C4-2B (cell line): ENCODE data around the gene SLC13A5.
A peak's percentile ranks its signal among the peaks of the same experiment; 100 is the strongest.
"Not testable (repeated sequence)": the region's sequence is repeated elsewhere in the genome, so short reads cannot be mapped to it uniquely, and the experiment has no call there.

Experiments
- H3K27ac ChIP-seq: fragments of 450-650 bp; 2 replicates; pipeline ENCODE4 v1.5.1; 2017
- ZFX ChIP-seq: fragments of 450-650 bp; IDR thresholded peaks from 2 replicates; pipeline ENCODE4 v1.6.1; 2017
- TF ChIP-seq, protein P1 (sequence below): fragments of 450-650 bp; conservative IDR thresholded peaks from 2 replicates; pipeline ENCODE4 v1.5.1; 2017; ENCODE audit warnings: mild to moderate bottlenecking

SLC13A5 gene

DNA sequence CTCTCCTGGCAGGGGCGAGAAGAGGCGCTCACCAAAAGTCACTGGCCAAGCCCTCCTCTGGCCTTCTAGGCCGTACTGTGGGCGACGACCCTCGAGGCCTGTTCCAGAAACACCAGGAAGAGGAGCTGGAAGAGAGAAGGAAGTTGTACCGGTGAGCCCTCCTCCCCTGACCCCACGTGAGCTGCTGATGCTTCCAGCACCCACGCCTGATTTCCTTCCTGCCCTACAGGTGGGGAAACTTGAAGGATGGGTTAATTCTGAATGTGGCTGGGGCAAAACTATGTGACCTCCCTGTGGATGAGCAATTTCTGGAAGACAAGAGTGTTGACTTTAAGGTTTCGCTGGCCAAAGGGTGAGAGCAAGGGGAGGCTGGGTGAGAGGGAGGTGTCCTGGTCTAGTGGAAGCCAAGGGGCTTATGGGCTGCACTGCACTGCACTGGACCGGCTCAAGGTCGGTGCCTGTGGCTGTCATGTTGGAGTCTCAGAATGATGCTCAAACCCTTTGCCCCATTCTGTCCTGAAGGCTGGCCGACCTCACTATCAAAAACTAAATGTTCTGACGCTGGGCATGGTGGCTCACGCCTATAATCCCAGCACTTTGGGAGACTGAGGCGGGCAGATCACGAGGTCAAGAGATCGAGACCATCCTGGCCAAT, 55.4 kb downstream of the SLC13A5 start:
- H3K27ac ChIP-seq = no peak overlapping the region
- TF ChIP-seq, protein P1, sequence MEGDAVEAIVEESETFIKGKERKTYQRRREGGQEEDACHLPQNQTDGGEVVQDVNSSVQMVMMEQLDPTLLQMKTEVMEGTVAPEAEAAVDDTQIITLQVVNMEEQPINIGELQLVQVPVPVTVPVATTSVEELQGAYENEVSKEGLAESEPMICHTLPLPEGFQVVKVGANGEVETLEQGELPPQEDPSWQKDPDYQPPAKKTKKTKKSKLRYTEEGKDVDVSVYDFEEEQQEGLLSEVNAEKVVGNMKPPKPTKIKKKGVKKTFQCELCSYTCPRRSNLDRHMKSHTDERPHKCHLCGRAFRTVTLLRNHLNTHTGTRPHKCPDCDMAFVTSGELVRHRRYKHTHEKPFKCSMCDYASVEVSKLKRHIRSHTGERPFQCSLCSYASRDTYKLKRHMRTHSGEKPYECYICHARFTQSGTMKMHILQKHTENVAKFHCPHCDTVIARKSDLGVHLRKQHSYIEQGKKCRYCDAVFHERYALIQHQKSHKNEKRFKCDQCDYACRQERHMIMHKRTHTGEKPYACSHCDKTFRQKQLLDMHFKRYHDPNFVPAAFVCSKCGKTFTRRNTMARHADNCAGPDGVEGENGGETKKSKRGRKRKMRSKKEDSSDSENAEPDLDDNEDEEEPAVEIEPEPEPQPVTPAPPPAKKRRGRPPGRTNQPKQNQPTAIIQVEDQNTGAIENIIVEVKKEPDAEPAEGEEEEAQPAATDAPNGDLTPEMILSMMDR = no peak
- TF ChIP-seq ZFX = no peak

- not testable (repeated sequence) for H3K27ac ChIP-seq
Measured at GRCh38 chr17:6656797-6657632, 56.2 kb downstream of the SLC13A5 start.

DNA sequence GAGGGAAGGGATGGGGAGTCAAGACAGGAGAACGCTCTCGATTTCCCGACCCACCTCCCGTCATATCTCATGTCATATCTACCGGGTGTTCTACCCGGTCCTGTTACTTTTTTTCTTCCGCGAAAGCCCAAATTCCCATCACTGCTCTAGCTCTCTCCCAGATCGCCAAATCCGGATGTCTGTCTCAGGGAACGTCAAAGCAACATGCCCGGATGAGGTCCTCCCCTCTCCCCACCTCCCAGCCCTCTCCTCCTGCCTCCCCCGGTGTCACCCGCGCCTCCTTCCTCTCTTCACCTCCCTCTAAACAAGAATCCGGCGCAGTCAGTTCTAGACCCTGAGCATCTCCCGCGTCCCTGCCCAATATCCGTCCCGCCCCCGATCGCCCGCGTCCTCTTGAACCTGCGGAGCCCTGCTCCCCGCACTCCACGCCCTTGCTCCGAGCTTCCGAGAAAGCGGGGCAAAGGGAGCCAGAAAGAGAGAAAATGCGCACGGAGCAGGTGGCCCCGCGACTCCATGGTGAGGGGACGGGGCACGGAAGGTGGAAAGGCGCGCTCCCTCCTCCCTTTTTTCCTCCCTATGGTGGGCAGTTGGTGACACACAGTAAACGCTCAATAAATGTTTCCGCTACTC, 57.3 kb downstream of the SLC13A5 start:
- not testable (repeated sequence) for H3K27ac ChIP-seq

DNA sequence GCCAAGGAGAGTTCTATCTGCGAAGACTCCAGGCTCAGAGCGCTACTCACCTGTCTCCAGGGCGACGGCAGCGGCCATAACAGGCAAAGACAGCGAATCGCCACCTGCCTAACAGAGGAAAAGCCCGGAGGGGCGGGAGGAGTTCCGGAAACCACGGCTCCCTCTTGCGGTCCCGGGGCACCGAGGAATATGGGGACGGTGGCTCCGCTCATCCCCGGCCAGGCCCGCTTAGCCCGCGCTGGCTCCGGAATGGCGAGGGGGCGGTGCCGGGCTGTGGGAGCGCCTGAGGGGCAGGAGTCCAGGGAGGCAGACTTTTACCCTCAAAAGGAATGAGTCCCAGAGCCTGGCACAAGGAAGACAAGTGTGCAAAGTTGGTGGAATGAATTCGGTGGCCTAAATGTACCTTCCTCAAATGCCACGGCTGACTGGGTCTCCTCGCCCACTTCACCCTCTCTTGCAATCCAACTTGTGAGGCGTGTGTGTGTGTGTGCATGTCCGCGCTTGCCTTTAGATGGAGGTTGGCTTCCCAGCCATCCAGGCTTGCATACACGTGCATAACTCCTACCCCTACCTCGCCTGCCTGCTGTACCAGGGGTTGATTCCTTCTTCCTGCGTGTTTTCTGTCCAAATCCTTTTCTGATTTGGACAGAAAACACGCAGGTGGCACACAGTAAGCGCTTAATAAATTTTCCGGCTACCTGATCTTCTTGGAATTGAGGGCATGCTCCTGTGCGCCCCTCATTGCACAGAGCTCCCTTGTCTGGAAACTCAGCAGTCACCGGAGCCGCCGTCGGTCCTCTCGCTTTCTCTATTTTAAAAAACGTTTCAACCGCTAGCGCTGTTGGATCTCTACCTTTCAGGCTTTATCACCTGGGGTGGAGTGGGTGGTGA, 58.1 kb downstream of the SLC13A5 start:
- TF ChIP-seq, protein P1 = no peak
- TF ChIP-seq ZFX = no peak
- no peak overlapping the region for H3K27ac ChIP-seq

GRCh38 chr17:6651919-6652452, 61.2 kb downstream of the SLC13A5 start:
- no peak for TF ChIP-seq ZFX
- TF ChIP-seq, protein P1 = no peak
- H3K27ac ChIP-seq = peak overlapping the region; percentile 74

- TF ChIP-seq, protein P1 = no peak
- no peak for TF ChIP-seq ZFX
Measured at GRCh38 chr17:6651354-6651918, 61.7 kb downstream of the SLC13A5 start, which contains the start of the genes C17orf100 and MED31. TSS of gene C17orf100 (plus strand) at chr17:6651762. CDS start at chr17:6651914, 152 bp downstream. TSS of gene MED31 (minus strand) at chr17:6651605. CDS start at chr17:6651528, 77 bp downstream.

GRCh38 chr17:6648181-6648580, 65.0 kb downstream of the SLC13A5 start:
- no peak for TF ChIP-seq ZFX
- TF ChIP-seq, protein P1 = peak; percentile 36

More at GRCh38 chr17:6651354-6651918, 61.7 kb downstream of the SLC13A5 start, which contains the start of the genes C17orf100 and MED31:
- H3K27ac ChIP-seq = peak within 1 kb of the TSS; percentile 74

More at GRCh38 chr17:6648181-6648580, 65.0 kb downstream of the SLC13A5 start:
- H3K27ac ChIP-seq = no peak overlapping the region
